Mesendoderm (in vitro differentiated cells): ENCODE measurements around the gene CD99.
"Not testable (repeated sequence)": the region's sequence is repeated elsewhere in the genome, so short reads cannot be mapped to it uniquely, and the experiment has no call there.

Experiments
- DNase-seq: peaks from one replicate; pipeline ENCODE4 v3.0.0; 2013
- H2AK5ac ChIP-seq: 2 replicates; pipeline ENCODE4 v1.6.1; 2013; ENCODE audit warnings: low read length, inconsistent platforms
- H2BK120ac ChIP-seq: 2 replicates; pipeline ENCODE4 v1.6.1; 2013; ENCODE audit warnings: low read depth, mild to moderate bottlenecking, low read length, moderate library complexity, mixed read lengths
- H2BK15ac ChIP-seq: replicated peaks from 2 replicates; pipeline ENCODE4 v1.6.1; 2013; ENCODE audit warnings: low read depth, mild to moderate bottlenecking, moderate library complexity
- H2BK5ac ChIP-seq: 2 replicates; pipeline ENCODE4 v1.6.1; 2013; ENCODE audit warnings: low read length, inconsistent platforms
- H3K18ac ChIP-seq: 2 replicates; pipeline ENCODE4 v1.6.1; 2013; ENCODE audit warnings: mild to moderate bottlenecking, low read length, mixed read lengths
- H3K23ac ChIP-seq: one replicate; pipeline ENCODE4 v1.6.1; 2013; ENCODE audit warnings: low read length
- H3K27ac ChIP-seq: 2 replicates; pipeline ENCODE4 v1.5.1; 2013; ENCODE audit warnings: low read depth, mild to moderate bottlenecking, inconsistent platforms, low read length, moderate library complexity
- H3K27me3 ChIP-seq: 2 replicates; pipeline ENCODE4 v1.6.1; 2013; ENCODE audit warnings: low read length, control low read depth, mild to moderate bottlenecking, inconsistent platforms; ENCODE audit not compliant: insufficient read depth, poor library complexity
- H3K36me3 ChIP-seq: 2 replicates; pipeline ENCODE4 v1.6.1; 2013; ENCODE audit warnings: low read length, inconsistent platforms; ENCODE audit not compliant: control insufficient read depth, insufficient read depth
- H3K4ac ChIP-seq: one replicate; pipeline ENCODE4 v1.6.1; 2013; ENCODE audit warnings: low read depth, mild to moderate bottlenecking, low read length, moderate library complexity
- H3K4me1 ChIP-seq: 2 replicates; pipeline ENCODE4 v1.6.1; 2013; ENCODE audit warnings: low read depth, low read length, inconsistent platforms; ENCODE audit not compliant: control insufficient read depth
- H3K4me2 ChIP-seq: 2 replicates; pipeline ENCODE4 v1.6.1; 2013; ENCODE audit warnings: low read length
- H3K4me3 ChIP-seq: 2 replicates; pipeline ENCODE4 v1.5.1; 2013; ENCODE audit warnings: mild to moderate bottlenecking, low read length
- H3K56ac ChIP-seq: one replicate; pipeline ENCODE4 v1.6.1; 2013; ENCODE audit warnings: low read length
- H3K79me1 ChIP-seq: 2 replicates; pipeline ENCODE4 v1.6.1; 2013; ENCODE audit warnings: low read length, inconsistent platforms
- H3K79me2 ChIP-seq: 2 replicates; pipeline ENCODE4 v1.6.1; 2013; ENCODE audit warnings: mild to moderate bottlenecking, low read length; ENCODE audit not compliant: control insufficient read depth, insufficient read depth
- H3K9ac ChIP-seq: 2 replicates; pipeline ENCODE4 v1.6.1; 2013; ENCODE audit warnings: low read length, inconsistent platforms
- H4K5ac ChIP-seq: one replicate; pipeline ENCODE4 v1.6.1; 2013; ENCODE audit warnings: low read length
- H4K8ac ChIP-seq: one replicate; pipeline ENCODE4 v1.6.1; 2013; ENCODE audit warnings: low read depth, mild to moderate bottlenecking, control low read depth, low read length, moderate library complexity
- WGBS: extraction: QIAGEN DNeasy Blood & Tissue Kit; methylation state at CpG from one replicate; pipeline ENCODE4 v1.1.7; 2013; ENCODE audit warnings: low lambda C conversion rate, missing lambda C conversion rate; ENCODE audit not compliant: insufficient coverage; ENCODE audit errors: extremely low coverage; 5-methylcytosine and 5-hydroxymethylcytosine counted together

The CD99 gene

GRCh38 chrX:2764766-2765548 lies 73.9 kb downstream of the CD99 start:
- not testable (repeated sequence) for H3K4me1 ChIP-seq, H2BK15ac ChIP-seq, H3K4ac ChIP-seq, H3K23ac ChIP-seq, H3K4me2 ChIP-seq, DNase-seq, H2AK5ac ChIP-seq, H3K36me3 ChIP-seq, H2BK5ac ChIP-seq, H3K56ac ChIP-seq, H2BK120ac ChIP-seq, H3K79me2 ChIP-seq, H3K79me1 ChIP-seq, H3K9ac ChIP-seq, H3K4me3 ChIP-seq, H3K27ac ChIP-seq, H3K27me3 ChIP-seq, H3K18ac ChIP-seq, H4K8ac ChIP-seq, H4K5ac ChIP-seq
- no CpG with 5 or more reads among the region's 19 CpGs for WGBS

- H3K36me3 ChIP-seq, result no peaks in the 10 kb centered on the region
- H3K4me3 ChIP-seq, result no peak overlapping the region
- H3K23ac ChIP-seq, result no peak overlapping the region
- WGBS, result no CpG with 5 or more reads among the region's 5 CpGs
- H3K27me3 ChIP-seq, result no peaks in the 10 kb centered on the region
- H2AK5ac ChIP-seq, result no peak overlapping the region
- H2BK5ac ChIP-seq, result no peak overlapping the region
- no peak overlapping the region for H2BK15ac ChIP-seq
- H3K4ac ChIP-seq, result no peak overlapping the region
- no peak overlapping the region for H2BK120ac ChIP-seq
- peak overlapping the region; percentile 42 for H3K56ac ChIP-seq
- no peak overlapping the region for H4K8ac ChIP-seq
- no peak for DNase-seq
- H3K9ac ChIP-seq, result no peak overlapping the region
- no peak overlapping the region for H3K4me2 ChIP-seq
- H3K79me1 ChIP-seq, result no peaks in the 10 kb centered on the region
- H4K5ac ChIP-seq, result no peak overlapping the region
- H3K18ac ChIP-seq, result no peak overlapping the region
- no peaks in the 10 kb centered on the region for H3K79me2 ChIP-seq
- H3K4me1 ChIP-seq, result peaks cover 3% of the 10 kb centered on the region
- H3K27ac ChIP-seq, result no peak overlapping the region
These were observed 74.4 kb downstream of the CD99 start for GRCh38 chrX:2765549-2765830.

- no peak overlapping the region for H3K4me3 ChIP-seq
- H3K4me1 ChIP-seq, result peaks cover 3% of the 10 kb centered on the region
- peak overlapping the region; percentile 38 for H3K4ac ChIP-seq
- H3K18ac ChIP-seq, result peak overlapping the region; percentile 11
- no peak overlapping the region for H2AK5ac ChIP-seq
- no peak overlapping the region for H2BK15ac ChIP-seq
- H3K79me1 ChIP-seq, result no peaks in the 10 kb centered on the region
- no peak overlapping the region for H3K23ac ChIP-seq
- H3K79me2 ChIP-seq, result no peaks in the 10 kb centered on the region
- H3K56ac ChIP-seq, result peak overlapping the region; percentile 49
- H2BK5ac ChIP-seq, result no peak overlapping the region
- no peak overlapping the region for H2BK120ac ChIP-seq
- no peaks in the 10 kb centered on the region for H3K36me3 ChIP-seq
- no peak overlapping the region for H3K9ac ChIP-seq
- H4K8ac ChIP-seq, result no peak overlapping the region
- no peak overlapping the region for H4K5ac ChIP-seq
- H3K27ac ChIP-seq, result no peak overlapping the region
- no peak overlapping the region for H3K4me2 ChIP-seq
- no peak for DNase-seq
- WGBS, result no CpG with 5 or more reads among the region's 11 CpGs
- H3K27me3 ChIP-seq, result no peaks in the 10 kb centered on the region
These were observed 75.8 kb downstream of the CD99 start for GRCh38 chrX:2766906-2767305.

GRCh38 chrX:2767631-2768455 lies 76.7 kb downstream of the CD99 start:
- no CpG with 5 or more reads among the region's 25 CpGs for WGBS
- no peak overlapping the region for H3K27ac ChIP-seq
- DNase-seq, result peak; percentile 87

GRCh38 chrX:2769615-2770014 lies 78.5 kb downstream of the CD99 start:
- Histone ChIP-seq H4K5ac (no peak overlapping the region), H3K56ac (no peak overlapping the region), H3K4me2 (no peak overlapping the region), H2BK15ac (no peak overlapping the region), H3K79me2 (no peaks in the 10 kb centered on the region), H3K18ac (peak overlapping the region; percentile 14), H3K27ac (no peak overlapping the region), H3K79me1 (no peaks in the 10 kb centered on the region), H3K36me3 (no peaks in the 10 kb centered on the region), H3K4ac (no peak overlapping the region), H3K27me3 (no peaks in the 10 kb centered on the region), H2BK120ac (no peak overlapping the region), H3K9ac (no peak overlapping the region), H2BK5ac (no peak overlapping the region), H3K4me1 (peaks cover 3% of the 10 kb centered on the region), H2AK5ac (no peak overlapping the region), H3K4me3 (no peak overlapping the region), H3K23ac (no peak overlapping the region), H4K8ac (no peak overlapping the region)
- no CpG with 5 or more reads among the region's 1 CpG for WGBS
- no peak for DNase-seq

More at GRCh38 chrX:2767631-2768455, 76.7 kb downstream of the CD99 start:
- Histone ChIP-seq H3K18ac (peak overlapping the region; percentile 35), H3K4me3 (no peak overlapping the region), H2BK15ac (no peak overlapping the region), H3K4me1 (peaks cover 3% of the 10 kb centered on the region), H2BK120ac (no peak overlapping the region), H4K5ac (no peak overlapping the region), H2BK5ac (peak overlapping the region; percentile 70), H3K56ac (peak overlapping the region; percentile 70), H3K23ac (no peak overlapping the region), H4K8ac (no peak overlapping the region), H3K79me1 (no peaks in the 10 kb centered on the region), H2AK5ac (peak overlapping the region; percentile 74), H3K79me2 (no peaks in the 10 kb centered on the region), H3K27me3 (no peaks in the 10 kb centered on the region), H3K4me2 (no peak overlapping the region), H3K9ac (no peak overlapping the region), H3K36me3 (no peaks in the 10 kb centered on the region), H3K4ac (no peak overlapping the region)
